ENCODE data around the gene PSMC5. TPM values are rescaled to one million over a fixed set of nuclear protein-coding genes. Genes with fewer than 3 reads are reported as not detected.

Gene PSMC5
- total and polyA plus RNA-seq, 2 experiments from 2014 or later: 93.1 to 199 TPM

GRCh38 chr17:63780928-63781327 is 46.3 kb upstream of the PSMC5 start:
- Mint-ChIP-seq H3K36me3 (ENCODE audit: low read depth) (peaks cover 53% of the 10 kb centered on the region), H3K4me3 (no peak overlapping the region; the same call in 2 of the 3 replicates), H3K27ac (no peak overlapping the region), H3K27me3 (ENCODE audit: insufficient read depth, low read depth, poor library complexity) (no peaks in the 10 kb centered on the region), H3K4me1 (peaks cover 12% of the 10 kb centered on the region; the same call in 2 of the 3 replicates), H3K9me3 (no peaks in the 10 kb centered on the region; the same call in 2 of the 3 replicates)
- no peak for TF ChIP-seq ZNF114 (CRISPR knock-in tag; IDR thresholded peaks at IDR 0.05)
- no peak for TF ChIP-seq STAT1 (IDR thresholded peaks at IDR 0.05; ENCODE audit: unreplicated experiment)
- TF ChIP-seq ZNF462 (CRISPR knock-in tag; IDR thresholded peaks at IDR 0.05): no peak
- no peak for TF ChIP-seq EZH2 (IDR thresholded peaks at IDR 0.05; ENCODE audit: low read depth, unreplicated experiment)
- no peak for TF ChIP-seq CREB1 (CRISPR knock-in tag; IDR thresholded peaks at IDR 0.05; ENCODE audit: low read depth)
- no peak for TF ChIP-seq JUNB (IDR thresholded peaks at IDR 0.05; ENCODE audit: unreplicated experiment)
- no peak for TF ChIP-seq REST (IDR thresholded peaks at IDR 0.05; ENCODE audit: unreplicated experiment)
- TF ChIP-seq CTCF (conservative IDR thresholded peaks at IDR 0.05; ENCODE audit: low read depth in 2 of 2): no peak
- TF ChIP-seq POLR2AphosphoS5 (IDR thresholded peaks at IDR 0.05; ENCODE audit: low read depth): no peak
- TF ChIP-seq NANOG (IDR thresholded peaks at IDR 0.05; ENCODE audit: borderline replicate concordance): no peak
- no peak for TF ChIP-seq ZNF331 (CRISPR knock-in tag; IDR thresholded peaks at IDR 0.05; ENCODE audit: low read depth)
- no peak for TF ChIP-seq EZH2phosphoT487 (IDR thresholded peaks at IDR 0.05; ENCODE audit: unreplicated experiment)
- Histone ChIP-seq H3K27ac (ENCODE audit: low read depth) (peak overlapping the region; percentile 47; the same call in 1 of the 2 replicates), H3K36me3 (ENCODE audit: insufficient read depth) (peaks cover 20% of the 10 kb centered on the region), H3F3A (replicated peaks; ENCODE audit: low read depth) (no peaks in the 10 kb centered on the region), H3K79me2 (replicated peaks; ENCODE audit: insufficient read depth) (peaks cover 100% of the 10 kb centered on the region), H4K20me1 (replicated peaks; ENCODE audit: insufficient read depth) (peaks cover 90% of the 10 kb centered on the region), H2AFZ (no peak overlapping the region), H3K4me3 (no peak overlapping the region), H3K9me2 (ENCODE audit: insufficient read depth) (no peaks in the 10 kb centered on the region), H3K4me1 (ENCODE audit: insufficient read depth) (peaks cover 5% of the 10 kb centered on the region), H3K4me2 (no peak overlapping the region), H3K27me3 (ENCODE audit: insufficient read depth) (no peaks in the 10 kb centered on the region)
- DNase-seq (ENCODE audit: low spot score): no peak
- ATAC-seq: no peak
